IMR-90 (cell line): ENCODE data around the gene GFPT1. TPM values are rescaled to one million over a fixed set of nuclear protein-coding genes. Genes with fewer than 3 reads are reported as not detected.

ENCODE experiments used
- ATAC-seq: fragments of 200-7000 bp; cut with Tn5 transposase; 2 replicates; pipeline ENCODE4 v1.9.1; 2020; ENCODE audit warnings: low read depth, mild to moderate bottlenecking, moderate library complexity
- Bru-seq: library from RNA; stranded (reverse); fragments of 400-500 nt; gene quantifications from one replicate; lab custom pipeline; 2021; lab: Mats Ljungman, UMichigan
- BruChase-seq, 2 experiments: library from RNA; stranded (reverse); fragments of 400-500 nt; gene quantifications; one replicate each; lab custom pipeline; 2021; lab: Mats Ljungman, UMichigan
- BruUV-seq: library from RNA; stranded (reverse); fragments of 400-500 nt; replicated peaks from 2 replicates; lab custom pipeline; 2021; lab: Mats Ljungman, UMichigan
- CTCF ChIA-PET: fragments of 300-600 bp; formaldehyde crosslinking; extraction: SDS; loops from one replicate; lab custom pipeline; 2021; ENCODE audit warnings: antibody characterized with exemption; lab: Yijun Ruan, JAX
- POLR2A ChIA-PET: fragments of 300-600 bp; sonication (Branson Sonifier 250); formaldehyde crosslinking; loops from one replicate; lab custom pipeline; 2022; ENCODE audit warnings: antibody characterized with exemption; ENCODE audit not compliant: unreplicated experiment; lab: Charles Lee
- DNase-seq: peaks from one replicate; pipeline ENCODE4 v3.0.0; 2013
- H2AFZ ChIP-seq: replicated peaks from 2 replicates; pipeline ENCODE3; 2013; ENCODE audit warnings: low read length, mild to moderate bottlenecking; ENCODE audit not compliant: poor library complexity
- H2AK5ac ChIP-seq: 2 replicates; pipeline ENCODE4 v1.6.1; 2013; ENCODE audit warnings: low read depth, low read length, inconsistent platforms
- H2AK9ac ChIP-seq: replicated peaks from 2 replicates; pipeline ENCODE3; 2013; ENCODE audit warnings: mild to moderate bottlenecking, low read depth, low read length, moderate library complexity; ENCODE audit not compliant: poor library complexity
- H2BK120ac ChIP-seq: 2 replicates; pipeline ENCODE4 v1.6.1; 2013; ENCODE audit warnings: low read depth, low read length, inconsistent platforms
- H2BK15ac ChIP-seq: 3 replicates; pipeline ENCODE4 v1.6.1; 2013; ENCODE audit warnings: low read depth, low read length, inconsistent platforms
- H2BK20ac ChIP-seq: 2 replicates; pipeline ENCODE4 v1.6.1; 2013; ENCODE audit warnings: low read depth, mild to moderate bottlenecking, inconsistent platforms, low read length, moderate library complexity
- H2BK5ac ChIP-seq: 2 replicates; pipeline ENCODE4 v1.6.1; 2013; ENCODE audit warnings: mild to moderate bottlenecking, low read depth, low read length, inconsistent platforms; ENCODE audit not compliant: poor library complexity, severe bottlenecking
- H3K14ac ChIP-seq: replicated peaks from 2 replicates; pipeline ENCODE4 v1.6.1; 2013; ENCODE audit warnings: low read depth, low read length, inconsistent platforms
- H3K18ac ChIP-seq: 2 replicates; pipeline ENCODE4 v1.6.1; 2013; ENCODE audit warnings: low read depth, low read length, control low read depth
- H3K23ac ChIP-seq: 2 replicates; pipeline ENCODE4 v1.6.1; 2013; ENCODE audit warnings: low read depth, low read length, inconsistent platforms
- H3K27ac ChIP-seq: 2 replicates; pipeline ENCODE4 v1.5.1; 2013; ENCODE audit warnings: mild to moderate bottlenecking, control low read depth, low read length; ENCODE audit not compliant: insufficient read depth
- H3K27me3 ChIP-seq: 2 replicates; pipeline ENCODE4 v1.6.1; 2013; ENCODE audit warnings: low read length; ENCODE audit not compliant: control insufficient read depth, insufficient read depth
- H3K36me3 ChIP-seq: 2 replicates; pipeline ENCODE4 v1.6.1; 2013; ENCODE audit warnings: low read length, mixed read lengths; ENCODE audit not compliant: control insufficient read depth, insufficient read depth
- H3K4ac ChIP-seq: 2 replicates; pipeline ENCODE4 v1.6.1; 2013; ENCODE audit warnings: low read depth, low read length, inconsistent platforms
- H3K4me1 ChIP-seq: 2 replicates; pipeline ENCODE4 v1.6.1; 2013; ENCODE audit warnings: low read length, mixed read lengths; ENCODE audit not compliant: control insufficient read depth, insufficient read depth
- H3K4me2 ChIP-seq: 2 replicates; pipeline ENCODE4 v1.6.1; 2013; ENCODE audit warnings: low read depth, mild to moderate bottlenecking, control low read depth, low read length, moderate library complexity
- H3K4me3 ChIP-seq: 2 replicates; pipeline ENCODE4 v1.5.1; 2013; ENCODE audit warnings: low read depth, mild to moderate bottlenecking, control low read depth, low read length, moderate library complexity; ENCODE audit not compliant: insufficient read depth
- H3K56ac ChIP-seq: 2 replicates; pipeline ENCODE4 v1.6.1; 2013; ENCODE audit warnings: low read length, inconsistent platforms; ENCODE audit not compliant: insufficient read depth; ENCODE audit errors: extremely low read depth
- H3K79me1 ChIP-seq, 2 experiments: 2 replicates each; pipeline ENCODE4 v1.6.1; 2013; ENCODE audit warnings: low read length in 2 of 2, inconsistent platforms in 1 of 2, low read depth in 1 of 2
- H3K9ac ChIP-seq: 2 replicates; pipeline ENCODE4 v1.6.1; 2013; ENCODE audit warnings: low read depth, low read length, control low read depth
- H3K9me1 ChIP-seq: 2 replicates; pipeline ENCODE4 v1.6.1; 2013; ENCODE audit warnings: low read length, inconsistent platforms; ENCODE audit not compliant: insufficient read depth
- H3K9me3 ChIP-seq: 2 replicates; pipeline ENCODE4 v1.6.1; 2013; ENCODE audit warnings: low read length; ENCODE audit not compliant: control insufficient read depth, insufficient read depth
- H4K20me1 ChIP-seq: 2 replicates; pipeline ENCODE4 v1.6.1; 2013; ENCODE audit warnings: low read length, inconsistent platforms; ENCODE audit not compliant: insufficient read depth
- H4K5ac ChIP-seq: 2 replicates; pipeline ENCODE4 v1.6.1; 2013; ENCODE audit warnings: mild to moderate bottlenecking, low read depth, low read length, control low read depth
- H4K8ac ChIP-seq, 2 experiments: 2 replicates each; pipeline ENCODE4 v1.6.1; 2013; ENCODE audit warnings: low read depth in 2 of 2, low read length in 2 of 2, control low read depth in 1 of 2, inconsistent platforms in 1 of 2
- H4K91ac ChIP-seq: 2 replicates; pipeline ENCODE4 v1.6.1; 2013; ENCODE audit warnings: low read depth, low read length, inconsistent platforms; ENCODE audit not compliant: insufficient read depth
- BHLHE40 ChIP-seq: fragments of 150-350 bp; IDR thresholded peaks from 2 replicates; pipeline ENCODE4 v1.6.1; 2016; ENCODE audit warnings: mild to moderate bottlenecking, low read depth, low read length
- CHD1 ChIP-seq: IDR thresholded peaks from 2 replicates; pipeline ENCODE4 v1.6.1; 2012; ENCODE audit warnings: low read depth, low read length, improper control_type of control experiment
- MXI1 ChIP-seq: IDR thresholded peaks from 2 replicates; pipeline ENCODE4 v1.6.1; 2012; ENCODE audit warnings: low read depth, mild to moderate bottlenecking, low read length, moderate library complexity, borderline replicate concordance
- NFE2L2 ChIP-seq: fragments of 150-350 bp; IDR thresholded peaks from 2 replicates; pipeline ENCODE4 v1.6.1; 2016; ENCODE audit warnings: low read depth, mild to moderate bottlenecking, low read length
- RCOR1 ChIP-seq: IDR thresholded peaks from 2 replicates; pipeline ENCODE4 v1.6.1; 2012; ENCODE audit warnings: mild to moderate bottlenecking, low read length, improper control_type of control experiment; ENCODE audit not compliant: insufficient replicate concordance
- RFX5 ChIP-seq: IDR thresholded peaks from 2 replicates; pipeline ENCODE4 v1.8.0; 2012; ENCODE audit warnings: low read depth, mild to moderate bottlenecking, low read length, moderate library complexity
- WGBS, 2 experiments: methylation state at CpG; one replicate each; pipeline versions ENCODE4 v1.1.5 to v1.1.7; 2013; ENCODE audit warnings: missing lambda C conversion rate in 2 of 2; ENCODE audit not compliant: insufficient read length in 1 of 2; ENCODE audit errors: extremely low coverage in 2 of 2; 5-methylcytosine and 5-hydroxymethylcytosine counted together
- dilution Hi-C: fragments of 300-500 bp; cut with HindIII; formaldehyde crosslinking; loops from one replicate; pipeline ENCODE4 v1.14.3; 2018; ENCODE audit warnings: low sequenced_read_pairs; ENCODE audit not compliant: unreplicated experiment
- in situ Hi-C: fragments of 300-500 bp; cut with MboI; formaldehyde crosslinking; loops from 3 replicates; pipeline ENCODE4 v1.14.3; 2019; ENCODE audit warnings: low sequenced_read_pairs, inconsistent platforms, mixed read lengths
- intact Hi-C: fragments of 100-400 bp; cut with micrococcal nuclease; formaldehyde crosslinking; loops from 2 replicates; pipeline ENCODE4 v1.10.0; 2022
- long read RNA-seq: library from polyadenylated mRNA; unstranded; transcript quantifications from one replicate; pipeline ENCODE4 v2.0.0, GENCODE V29; 2021; ENCODE audit not compliant: unreplicated experiment
- polyA plus RNA-seq, 3 experiments: library from polyadenylated mRNA; depleted of rRNA; stranded (reverse); fragments of >200 nt; gene quantifications; 2 replicates each; pipeline ENCODE4 v1.2.3, GENCODE V29; 2012; ENCODE audit warnings: low replicate concordance in 1 of 3
- total RNA-seq: library from RNA; depleted of rRNA; stranded (reverse); fragments of >200 nt; gene quantifications from 2 replicates; pipeline ENCODE4 v1.2.3, GENCODE V29; 2012; rRNA removed
- TF ChIP-seq, protein P1 (sequence below): fragments of 150-350 bp; IDR thresholded peaks from 2 replicates; pipeline ENCODE4 v1.6.1; 2016; ENCODE audit warnings: low read depth, mild to moderate bottlenecking, low read length, moderate library complexity, borderline replicate concordance
- TF ChIP-seq, protein P2 (sequence below): conservative IDR thresholded peaks from 2 replicates; pipeline ENCODE4 v1.5.1; 2012; ENCODE audit warnings: mild to moderate bottlenecking, low read depth, low read length, improper control_type of control experiment
- TF ChIP-seq, protein P3 (sequence below): fragments of 150-350 bp; IDR thresholded peaks from 2 replicates; pipeline ENCODE4 v1.6.1; 2017; ENCODE audit warnings: mild to moderate bottlenecking, antibody characterized with exemption, low read length, low read depth

The GFPT1 gene
- 52.9 and 75.0 TPM in 2 replicates for total RNA-seq
- 18.9 and 23.5 TPM in 2 replicates for polyA plus RNA-seq (2012; rRNA removed)
- polyA plus RNA-seq (2012; cell fraction: cytosol; rRNA removed), result 5.1 and 7.8 TPM in 2 replicates
- polyA plus RNA-seq (2012; cell fraction: nucleus; rRNA removed; ENCODE audit: low replicate concordance), result 2.6 and 15.5 TPM in 2 replicates
- percentile 95 among the genes with signal in this experiment for Bru-seq, nascent RNA
- percentile 98 among the genes with signal in this experiment for BruChase-seq, experiment 1, labeled RNA remaining after a 6-hour chase
- percentile 98 among the genes with signal in this experiment for BruChase-seq, experiment 2, labeled RNA remaining after a 2-hour chase
- long read RNA-seq, full-length matches to known transcripts, result 267 of 319 reads
- long read RNA-seq, partial matches to known transcripts, result 27 of 319 reads
- long read RNA-seq, other reads (novel, unspliced or antisense), result 25 of 319 reads

DNA sequence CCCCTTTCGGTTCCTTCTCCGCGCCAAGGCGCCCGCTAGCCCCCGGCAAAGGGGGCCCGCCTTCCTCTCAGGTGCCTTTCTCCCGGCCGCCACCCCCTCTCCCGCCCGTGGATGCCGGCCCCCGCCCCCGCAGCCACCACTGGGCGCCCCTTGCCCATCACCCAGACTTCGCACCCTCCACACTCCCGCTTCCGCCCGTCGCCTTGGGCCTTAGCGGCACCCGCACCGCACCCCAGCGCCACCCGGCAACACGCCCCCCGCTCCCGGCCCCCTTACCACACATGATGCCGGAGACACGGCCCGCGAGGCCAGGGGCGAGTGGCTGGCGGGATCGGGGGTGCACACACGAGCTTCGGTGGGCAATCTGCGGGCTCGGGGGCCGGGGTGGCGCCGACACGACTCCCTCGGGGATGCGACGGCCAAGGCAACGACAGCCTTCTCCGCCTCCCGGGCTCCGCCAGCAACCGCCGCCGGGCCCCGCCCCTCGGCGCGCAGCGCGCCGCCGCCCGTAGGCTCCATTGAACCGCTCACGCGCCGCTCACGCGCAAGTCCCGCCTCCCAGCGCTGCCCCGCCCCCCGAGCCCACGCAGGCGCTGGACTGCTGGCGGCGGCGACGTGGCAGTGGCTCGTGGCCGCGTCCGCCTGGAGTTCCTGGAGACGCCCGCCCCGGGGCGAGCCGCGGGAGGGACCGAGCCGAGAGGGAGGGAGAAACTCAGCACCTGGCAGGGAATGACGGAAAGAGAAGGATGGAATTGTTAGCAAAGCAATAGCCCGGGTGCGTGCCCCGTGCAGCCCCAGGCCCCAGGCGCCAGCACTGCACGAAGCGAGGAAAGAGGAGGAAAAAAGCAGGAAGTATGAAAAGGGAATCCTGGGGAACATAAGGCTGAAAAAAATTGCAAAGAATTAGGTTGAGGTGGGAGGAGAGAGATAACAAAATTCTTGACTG, at the start of gene GFPT1:
Gene GFPT1 (minus strand): TSS at position 439 of the 946 bp plus-strand sequence. CDS start 156 bp downstream, at position 283.
- Histone ChIP-seq H3K27me3 (no peaks in the 10 kb centered on the region), H3K4me3 (peak within 1 kb of the TSS; percentile 100), H3K9ac (peak within 1 kb of the TSS; percentile 100), H2AK5ac (peak within 1 kb of the TSS; percentile 91), H2BK5ac (peak within 1 kb of the TSS; percentile 93), H2BK15ac (peak within 1 kb of the TSS; percentile 12; the same call in 1 of the 3 replicates), H3K9me3 (no peaks in the 10 kb centered on the region), H4K20me1 (peaks cover 31% of the 10 kb centered on the region; the same call in 1 of the 2 replicates), H4K91ac (peak within 1 kb of the TSS; percentile 97), H2AFZ (peak within 1 kb of the TSS; percentile 95), H3K9me1 (peaks cover 2% of the 10 kb centered on the region; the same call in 1 of the 2 replicates), H3K79me1 (peaks cover 8 to 25% of the 10 kb centered on the region in 2 experiments; a peak in 3 of 4 replicates), H4K5ac (peak within 1 kb of the TSS; percentile 92), H3K36me3 (no peaks in the 10 kb centered on the region), H3K4ac (peak within 1 kb of the TSS; percentile 95), H3K14ac (peak within 1 kb of the TSS; percentile 96), H2BK120ac (peak within 1 kb of the TSS; percentile 72), H3K23ac (peak within 1 kb of the TSS; percentile 97), H3K18ac (peak within 1 kb of the TSS; percentile 85), H2AK9ac (peak within 1 kb of the TSS; percentile 97), H2BK20ac (peak within 1 kb of the TSS; percentile 50; the same call in 1 of the 2 replicates), H3K27ac (peak within 1 kb of the TSS; percentile 99), H3K4me1 (peaks cover 4% of the 10 kb centered on the region; the same call in 1 of the 2 replicates), H4K8ac (peak within 1 kb of the TSS; percentile 97 to 98), H3K4me2 (peak within 1 kb of the TSS; percentile 97), H3K56ac (peak within 1 kb of the TSS; percentile 78)
- in situ Hi-C loops (no loop called here), dilution Hi-C loops (no loop called here), intact Hi-C loops (no loop called here)
- ChIA-PET POLR2A (interaction anchor here (0.6 kb wide), 1 partner anchor 671 kb away, joined by 3 read pairs; no protein-coding TSS in a partner anchor), CTCF (interaction anchor here (0.8 kb wide), 1 partner anchor 11 kb away, joined by 3 read pairs; no protein-coding TSS in a partner anchor)
- DNase-seq (peak; percentile 93), ATAC-seq (peak; percentile 98)
- no TSS peak for BruUV-seq
- WGBS, 2 experiments, result 0% methylated on average over 25 of the region's 97 CpGs; no CpG with 5 or more reads in 1 of the 2 experiments
- TF ChIP-seq NFE2L2 (no peak), BHLHE40 (peak; percentile 53), RCOR1 (no peak), RFX5 (no peak), MXI1 (peak; percentile 75; the same call in 1 of the 2 replicates), CHD1 (no peak)
- TF ChIP-seq, protein P1, sequence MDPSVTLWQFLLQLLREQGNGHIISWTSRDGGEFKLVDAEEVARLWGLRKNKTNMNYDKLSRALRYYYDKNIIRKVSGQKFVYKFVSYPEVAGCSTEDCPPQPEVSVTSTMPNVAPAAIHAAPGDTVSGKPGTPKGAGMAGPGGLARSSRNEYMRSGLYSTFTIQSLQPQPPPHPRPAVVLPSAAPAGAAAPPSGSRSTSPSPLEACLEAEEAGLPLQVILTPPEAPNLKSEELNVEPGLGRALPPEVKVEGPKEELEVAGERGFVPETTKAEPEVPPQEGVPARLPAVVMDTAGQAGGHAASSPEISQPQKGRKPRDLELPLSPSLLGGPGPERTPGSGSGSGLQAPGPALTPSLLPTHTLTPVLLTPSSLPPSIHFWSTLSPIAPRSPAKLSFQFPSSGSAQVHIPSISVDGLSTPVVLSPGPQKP, result no peak
- TF ChIP-seq, protein P2, sequence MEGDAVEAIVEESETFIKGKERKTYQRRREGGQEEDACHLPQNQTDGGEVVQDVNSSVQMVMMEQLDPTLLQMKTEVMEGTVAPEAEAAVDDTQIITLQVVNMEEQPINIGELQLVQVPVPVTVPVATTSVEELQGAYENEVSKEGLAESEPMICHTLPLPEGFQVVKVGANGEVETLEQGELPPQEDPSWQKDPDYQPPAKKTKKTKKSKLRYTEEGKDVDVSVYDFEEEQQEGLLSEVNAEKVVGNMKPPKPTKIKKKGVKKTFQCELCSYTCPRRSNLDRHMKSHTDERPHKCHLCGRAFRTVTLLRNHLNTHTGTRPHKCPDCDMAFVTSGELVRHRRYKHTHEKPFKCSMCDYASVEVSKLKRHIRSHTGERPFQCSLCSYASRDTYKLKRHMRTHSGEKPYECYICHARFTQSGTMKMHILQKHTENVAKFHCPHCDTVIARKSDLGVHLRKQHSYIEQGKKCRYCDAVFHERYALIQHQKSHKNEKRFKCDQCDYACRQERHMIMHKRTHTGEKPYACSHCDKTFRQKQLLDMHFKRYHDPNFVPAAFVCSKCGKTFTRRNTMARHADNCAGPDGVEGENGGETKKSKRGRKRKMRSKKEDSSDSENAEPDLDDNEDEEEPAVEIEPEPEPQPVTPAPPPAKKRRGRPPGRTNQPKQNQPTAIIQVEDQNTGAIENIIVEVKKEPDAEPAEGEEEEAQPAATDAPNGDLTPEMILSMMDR, result no peak
- TF ChIP-seq, protein P3, sequence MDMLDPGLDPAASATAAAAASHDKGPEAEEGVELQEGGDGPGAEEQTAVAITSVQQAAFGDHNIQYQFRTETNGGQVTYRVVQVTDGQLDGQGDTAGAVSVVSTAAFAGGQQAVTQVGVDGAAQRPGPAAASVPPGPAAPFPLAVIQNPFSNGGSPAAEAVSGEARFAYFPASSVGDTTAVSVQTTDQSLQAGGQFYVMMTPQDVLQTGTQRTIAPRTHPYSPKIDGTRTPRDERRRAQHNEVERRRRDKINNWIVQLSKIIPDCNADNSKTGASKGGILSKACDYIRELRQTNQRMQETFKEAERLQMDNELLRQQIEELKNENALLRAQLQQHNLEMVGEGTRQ, result peak; percentile 31; the same call in 1 of the 2 replicates
